HG03097 (cell line): ENCODE data around the gene SLC45A3.
"Not testable (repeated sequence)": the region's sequence is repeated elsewhere in the genome, so short reads cannot be mapped to it uniquely, and the experiment has no call there.

Source experiments
- ATAC-seq: cut with Tn5 transposase; IDR thresholded peaks from one replicate; pipeline ENCODE4 v1.9.1; 2021; ENCODE audit not compliant: unreplicated experiment, low FRiP score

Gene SLC45A3

GRCh38 chr1:205642679-205643307 lies 37.5 kb downstream of the SLC45A3 start:
- ATAC-seq, result no peak

GRCh38 chr1:205639567-205639966 lies 40.7 kb downstream of the SLC45A3 start:
- ATAC-seq, result no peak

- ATAC-seq, result no peak
Observed at GRCh38 chr1:205637854-205638468, 42.3 kb downstream of the SLC45A3 start.

- ATAC-seq, result no peak
Observed at GRCh38 chr1:205636732-205637131, 43.6 kb downstream of the SLC45A3 start.

GRCh38 chr1:205636138-205636530 lies 44.2 kb downstream of the SLC45A3 start:
- ATAC-seq, result not testable (repeated sequence)

GRCh38 chr1:205633421-205633976 lies 46.8 kb downstream of the SLC45A3 start:
- ATAC-seq, result no peak

GRCh38 chr1:205632669-205633169 lies 47.6 kb downstream of the SLC45A3 start:
- ATAC-seq, result no peak

GRCh38 chr1:205631768-205632668 lies 48.3 kb downstream of the SLC45A3 start, which contains the start of gene ELK4:
ELK4 (minus strand) TSS chr1:205632011; CDS start chr1:205623882, 8,129 bp downstream.
- ATAC-seq, result peak; percentile 76

- ATAC-seq, result peak; percentile 64
Observed at GRCh38 chr1:205631010-205631767, 49.1 kb downstream of the SLC45A3 start.

- ATAC-seq, result no peak
Observed at GRCh38 chr1:205630651-205631009, 49.7 kb downstream of the SLC45A3 start.

- ATAC-seq, result no peak
Observed at GRCh38 chr1:205630241-205630640, 50.1 kb downstream of the SLC45A3 start.

GRCh38 chr1:205629751-205630150 lies 50.6 kb downstream of the SLC45A3 start:
- ATAC-seq, result no peak

- no peak for ATAC-seq
Observed at GRCh38 chr1:205627956-205628355, 52.4 kb downstream of the SLC45A3 start.

GRCh38 chr1:205626216-205626615 lies 54.1 kb downstream of the SLC45A3 start:
- ATAC-seq, result no peak

GRCh38 chr1:205623646-205624045 lies 56.7 kb downstream of the SLC45A3 start:
- no peak for ATAC-seq

GRCh38 chr1:205620269-205620668 lies 60.0 kb downstream of the SLC45A3 start:
- ATAC-seq, result no peak

GRCh38 chr1:205619376-205619775 lies 60.9 kb downstream of the SLC45A3 start:
- ATAC-seq, result no peak

- no peak for ATAC-seq
Observed at GRCh38 chr1:205616563-205617293, 63.6 kb downstream of the SLC45A3 start.

GRCh38 chr1:205615789-205616188 lies 64.5 kb downstream of the SLC45A3 start:
- ATAC-seq, result no peak
